Measurements from ENCODE around the gene INAFM1. TPM values are rescaled to one million over a fixed set of nuclear protein-coding genes. Genes with fewer than 3 reads are reported as not detected.

The INAFM1 gene
- total RNA-seq, 4 donors from 2014 or later = 4.3 to 10.6 (median 8.2) TPM

GRCh38 chr19:47253467-47253881 is 21.2 kb upstream of the INAFM1 start:
- Histone ChIP-seq H3K4me1 (peaks cover 15 to 17% of the 10 kb centered on the region in 2 donors), H3K27me3 (no peaks in the 10 kb centered on the region), H3K9me3 (no peaks in the 10 kb centered on the region), H3K27ac (no peak overlapping the region), H3K36me3 (no peaks in the 10 kb centered on the region), H3K4me3 (replicated peaks in 1 of 3) (no peak overlapping the region)
- intact Hi-C loops (cut with DNase I) = loop anchor here (10.0 kb wide), 1 partner anchor 399 kb away; the partner anchor contains the start of gene AP2S1
- no peak for DNase-seq
- TF ChIP-seq CTCF (IDR thresholded peaks at IDR 0.05) = no peak
- TF ChIP-seq POLR2A (IDR thresholded peaks at IDR 0.05) = no peak
- WGBS, 2 donors = 68 to 78% methylated on average over 3 of the region's 3 CpGs

DNA sequence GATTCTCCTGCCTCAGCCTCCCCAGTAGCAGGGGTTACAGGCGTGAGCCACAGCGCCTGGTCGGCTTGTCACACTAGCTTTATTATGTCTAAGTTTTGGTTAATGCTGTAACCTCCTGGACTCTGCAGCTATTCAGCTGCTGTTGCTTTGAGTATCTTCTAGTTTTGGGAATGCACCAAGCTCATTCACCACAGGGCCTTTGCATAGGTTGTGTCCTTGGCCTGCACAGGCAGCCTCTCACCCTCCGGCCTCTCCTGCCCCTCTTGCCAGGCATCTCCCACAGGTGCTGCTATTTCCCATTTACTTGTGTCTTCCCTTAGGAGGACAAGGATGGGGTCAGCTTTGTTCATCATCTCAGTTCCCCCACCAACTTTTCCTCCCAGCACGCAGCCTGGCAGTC is 20.7 kb upstream of the INAFM1 start:
- Histone ChIP-seq H3K36me3 (peaks cover 4% of the 10 kb centered on the region in 2 donors), H3K27me3 (no peaks in the 10 kb centered on the region), H3K9me3 (no peaks in the 10 kb centered on the region), H3K4me3 (replicated peaks in 1 of 3) (no peak overlapping the region), H3K4me1 (peaks cover 17 to 20% of the 10 kb centered on the region in 2 donors), H3K27ac (no peak overlapping the region)
- TF ChIP-seq CTCF (IDR thresholded peaks at IDR 0.05) (no peak), POLR2A (IDR thresholded peaks at IDR 0.05) (no peak)
- 93% methylated on average over 5 of the region's 5 CpGs for WGBS, 2 donors
- DNase-seq = no peak
- intact Hi-C loops (cut with DNase I) = loop anchor here (10.0 kb wide), 1 partner anchor 399 kb away; the partner anchor contains the start of gene AP2S1

DNA sequence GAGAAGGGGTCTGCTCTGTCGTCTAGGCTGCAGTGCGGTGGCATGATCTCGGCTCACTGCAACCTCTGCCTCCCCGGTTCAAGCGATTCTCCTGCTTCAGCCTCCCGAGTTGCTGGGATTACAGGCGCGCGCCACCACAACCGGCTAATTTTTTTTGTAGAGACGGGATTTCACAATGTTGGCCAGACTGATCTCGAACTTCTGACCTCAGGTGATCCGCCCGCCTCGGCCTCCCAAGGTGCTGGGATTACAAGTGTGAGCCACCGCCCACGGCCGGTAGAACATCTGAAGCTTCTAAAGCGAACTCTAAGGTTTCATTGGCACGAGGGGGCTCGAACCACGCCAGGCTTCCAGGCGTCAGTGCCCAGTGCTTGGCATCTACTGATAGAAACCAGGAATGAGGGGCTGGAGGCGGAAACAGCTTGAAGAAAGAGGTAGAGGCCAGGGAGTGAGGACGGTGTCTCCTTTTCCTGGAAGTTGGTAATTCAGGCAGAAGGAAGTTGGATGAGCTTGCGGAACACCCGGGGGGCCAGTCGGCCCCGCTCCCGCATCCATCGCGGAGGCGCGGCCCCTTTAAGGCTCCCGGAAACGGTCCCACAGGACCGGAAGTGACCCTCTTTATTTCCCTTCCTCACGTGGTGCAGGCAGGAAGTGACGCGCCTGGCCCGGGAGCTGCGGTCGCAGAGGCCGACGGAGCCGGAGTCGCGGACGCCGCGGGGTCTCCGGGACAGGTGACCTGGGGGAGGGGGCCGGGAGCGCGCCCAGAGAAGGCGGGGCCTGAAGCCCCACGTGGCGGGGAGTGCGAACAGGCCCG is 18.6 kb upstream of the INAFM1 start, which contains the start of gene CCDC9:
Gene CCDC9, plus strand, starts transcription at position 647 of the 814 bp plus-strand sequence. CDS start 1,876 bp downstream, outside the sequence.
- H3K27ac ChIP-seq = peak within 1 kb of the TSS; percentile 93 to 94 (median 93)
- no peaks in the 10 kb centered on the region for H3K9me3 ChIP-seq
- H3K4me1 ChIP-seq = peaks cover 17 to 22% of the 10 kb centered on the region in 2 donors
- H3K36me3 ChIP-seq = peaks cover 24 to 25% of the 10 kb centered on the region in 2 donors
- H3K4me3 ChIP-seq (replicated peaks in 1 of 3) = peak within 1 kb of the TSS; percentile 19 to 54 (median 46)
- no peaks in the 10 kb centered on the region for H3K27me3 ChIP-seq
- whole genome bisulfite sequencing, 2 donors = 22 to 28% methylated on average over 34 to 38 of the region's 60 CpGs
- intact Hi-C loops (cut with DNase I) = loop anchor here (10.0 kb wide), 1 partner anchor 401 kb away; the partner anchor contains the start of gene AP2S1
- DNase-seq = peak; percentile 97 to 98
- TF ChIP-seq CTCF (IDR thresholded peaks at IDR 0.05) (peak in 1 of 6 experiments; percentile 14), POLR2A (IDR thresholded peaks at IDR 0.05) (peak; percentile 62 to 83)

DNA sequence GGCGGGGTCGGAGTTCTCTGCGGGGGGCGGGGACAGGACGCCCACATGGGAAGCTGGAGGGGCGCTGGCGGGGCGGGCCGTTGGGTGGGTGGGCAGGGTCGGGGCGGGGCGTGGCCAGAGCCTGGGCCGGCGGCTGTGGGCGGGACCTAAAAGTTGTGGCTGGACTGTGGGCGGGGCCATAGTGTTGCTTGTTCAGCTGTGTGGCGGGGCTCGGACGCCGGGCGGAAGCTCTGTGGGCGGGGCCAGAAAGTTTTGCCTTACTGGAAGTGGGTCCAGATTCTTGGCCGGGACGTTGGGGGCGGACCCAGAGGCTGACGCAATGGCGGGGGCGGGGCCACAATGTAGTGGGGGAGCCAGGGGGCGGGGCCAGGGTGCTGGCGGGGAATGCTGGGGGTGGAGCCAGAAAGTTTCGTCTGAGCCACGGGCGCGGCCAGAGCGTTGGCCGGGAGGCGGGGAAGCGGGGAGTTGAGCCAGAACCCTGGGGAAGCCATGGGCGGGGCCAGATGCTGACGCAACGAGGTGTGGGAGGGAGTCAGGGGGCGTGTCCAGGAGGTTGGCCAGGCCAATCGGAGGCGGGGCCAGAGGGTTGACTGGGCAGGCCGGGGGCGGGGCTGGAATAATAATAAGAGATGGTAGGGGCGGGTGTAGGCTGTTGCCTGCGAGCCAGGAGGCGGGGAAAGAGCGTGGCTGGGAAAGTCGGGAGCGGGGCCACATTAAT is 17.8 kb upstream of the INAFM1 start:
- H3K9me3 ChIP-seq = no peaks in the 10 kb centered on the region
- H3K4me3 ChIP-seq (replicated peaks in 1 of 3) = peak overlapping the region in 2 of 3 donors; percentile 46 to 54
- intact Hi-C loops (cut with DNase I) = loop anchor here (10.0 kb wide), 1 partner anchor 402 kb away; the partner anchor contains the start of gene AP2S1
- H3K27ac ChIP-seq = peak overlapping the region; percentile 93 to 94 (median 93)
- DNase-seq = peak; percentile 100
- TF ChIP-seq POLR2A (IDR thresholded peaks at IDR 0.05) = no peak
- no peak for TF ChIP-seq CTCF (IDR thresholded peaks at IDR 0.05)
- H3K36me3 ChIP-seq = peaks cover 27 to 31% of the 10 kb centered on the region in 2 donors
- H3K4me1 ChIP-seq = peaks cover 17 to 22% of the 10 kb centered on the region in 2 donors
- 0 to 1% methylated on average over 20 to 32 of the region's 52 CpGs for WGBS, 2 donors
- H3K27me3 ChIP-seq = no peaks in the 10 kb centered on the region

All from thyroid gland (tissue), 4 donors.